ACC112 (cell line): ENCODE results near the gene DNAAF5.

ENCODE experiments used
- H2AFZ ChIP-seq: fragments of 200-600 bp; sonication (generic); one replicate; pipeline ENCODE4 v1.6.0; 2017; ENCODE audit warnings: antibody characterized with exemption, low read length; ENCODE audit not compliant: unreplicated experiment
- H3K27ac ChIP-seq: fragments of 200-600 bp; sonication (generic); 2 replicates; pipeline ENCODE4 v1.5.1; 2014; ENCODE audit warnings: low read depth, mild to moderate bottlenecking, antibody characterized with exemption, low read length, moderate library complexity
- H3K27me3 ChIP-seq: fragments of 200-600 bp; sonication (generic); 2 replicates; pipeline ENCODE4 v1.6.1; 2014; ENCODE audit warnings: mild to moderate bottlenecking, antibody characterized with exemption, low read length, moderate library complexity, mixed read lengths; ENCODE audit not compliant: insufficient read depth
- H3K36me3 ChIP-seq: fragments of 200-600 bp; sonication (generic); 2 replicates; pipeline ENCODE4 v1.6.1; 2016; ENCODE audit warnings: mild to moderate bottlenecking, antibody characterized with exemption, low read length, moderate library complexity, mixed read lengths; ENCODE audit not compliant: insufficient read depth
- H3K4me1 ChIP-seq: fragments of 200-600 bp; sonication (generic); one replicate; pipeline ENCODE4 v1.6.1; 2016; ENCODE audit warnings: low read length, mixed read lengths; ENCODE audit not compliant: insufficient read depth, unreplicated experiment, control insufficient read depth
- H3K4me3 ChIP-seq: fragments of 200-600 bp; sonication (generic); 2 replicates; pipeline ENCODE4 v1.5.1; 2014; ENCODE audit warnings: mild to moderate bottlenecking, low read depth, low read length
- H3K79me2 ChIP-seq: fragments of 200-600 bp; sonication (generic); one replicate; pipeline ENCODE4 v1.6.0; 2016; ENCODE audit warnings: low read length; ENCODE audit not compliant: control insufficient read depth, unreplicated experiment, insufficient read depth

Gene DNAAF5

DNA sequence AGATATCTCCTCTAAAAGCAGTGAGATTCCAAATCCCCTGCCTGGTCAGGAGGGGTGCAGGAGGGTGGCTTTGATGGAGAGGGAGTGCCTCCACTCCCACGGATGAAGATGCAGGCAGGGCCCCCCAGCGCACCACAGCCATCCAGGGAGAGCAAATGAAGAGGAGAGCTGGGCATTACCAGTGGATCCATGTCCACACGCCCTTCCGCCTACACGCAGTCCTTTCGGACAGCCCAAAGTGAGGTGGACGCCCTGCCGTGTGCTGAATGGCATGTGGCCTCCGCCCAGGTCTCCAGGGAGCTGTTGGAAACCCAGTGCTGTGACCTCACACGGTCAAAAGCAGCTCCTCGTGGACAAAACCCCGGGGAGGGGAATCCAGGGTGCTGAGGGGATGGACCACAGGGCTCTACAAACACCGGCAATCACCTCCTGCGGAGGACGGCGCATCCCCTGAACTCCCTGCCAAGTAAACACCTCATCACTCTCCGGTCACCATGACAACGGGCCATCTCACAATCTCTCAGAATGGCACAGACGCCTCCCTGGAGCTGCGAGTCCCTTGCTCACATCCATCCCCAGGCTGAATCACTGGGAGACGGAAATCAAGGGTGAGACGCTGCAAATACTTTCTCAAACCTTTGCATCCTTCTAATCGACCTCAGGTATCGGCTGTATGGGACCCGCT is 35.0 kb upstream of the DNAAF5 start:
- no peaks in the 10 kb centered on the region for H3K4me1 ChIP-seq
- H3K79me2 ChIP-seq: no peaks in the 10 kb centered on the region
- H3K4me3 ChIP-seq: no peak overlapping the region
- no peaks in the 10 kb centered on the region for H3K27me3 ChIP-seq
- no peak overlapping the region for H3K27ac ChIP-seq
- no peak overlapping the region for H2AFZ ChIP-seq
- H3K36me3 ChIP-seq: 0 out of 2 replicates have a peak, but pooled peaks cover 2% of the 10 kb centered on the region

DNA sequence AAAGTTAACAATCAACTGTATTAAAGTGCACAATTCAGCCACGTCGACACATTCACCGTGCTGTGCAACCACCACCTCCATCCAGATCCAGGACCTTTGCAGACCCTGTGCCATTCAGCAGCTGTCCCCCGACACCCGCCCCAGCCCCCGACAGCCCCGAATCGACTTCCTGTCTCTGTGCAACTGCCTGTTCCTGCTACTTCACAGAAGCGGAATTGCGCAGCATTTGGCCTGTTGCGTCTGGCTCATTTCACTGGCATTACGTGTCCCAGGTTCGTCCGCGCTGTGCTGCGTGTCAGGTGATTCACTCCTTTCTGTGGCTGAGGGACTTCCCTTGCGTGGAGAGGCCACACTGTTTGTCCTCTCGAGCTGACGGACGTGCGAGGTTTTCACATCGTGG is 33.2 kb upstream of the DNAAF5 start:
- no peaks in the 10 kb centered on the region for H3K79me2 ChIP-seq
- no peak overlapping the region for H2AFZ ChIP-seq
- H3K36me3 ChIP-seq: no peaks in the 10 kb centered on the region
- no peak overlapping the region for H3K27ac ChIP-seq
- no peak overlapping the region for H3K4me3 ChIP-seq
- no peaks in the 10 kb centered on the region for H3K4me1 ChIP-seq
- H3K27me3 ChIP-seq: no peaks in the 10 kb centered on the region

- H3K27me3 ChIP-seq: no peaks in the 10 kb centered on the region
- no peaks in the 10 kb centered on the region for H3K4me1 ChIP-seq
- H3K79me2 ChIP-seq: no peaks in the 10 kb centered on the region
- H3K4me3 ChIP-seq: no peak overlapping the region
- H3K27ac ChIP-seq: no peak overlapping the region
- no peaks in the 10 kb centered on the region; the same call in 1 of the 2 replicates for H3K36me3 ChIP-seq
- no peak overlapping the region for H2AFZ ChIP-seq
Observed at GRCh38 chr7:696426-696811, 30.1 kb upstream of the DNAAF5 start.

DNA sequence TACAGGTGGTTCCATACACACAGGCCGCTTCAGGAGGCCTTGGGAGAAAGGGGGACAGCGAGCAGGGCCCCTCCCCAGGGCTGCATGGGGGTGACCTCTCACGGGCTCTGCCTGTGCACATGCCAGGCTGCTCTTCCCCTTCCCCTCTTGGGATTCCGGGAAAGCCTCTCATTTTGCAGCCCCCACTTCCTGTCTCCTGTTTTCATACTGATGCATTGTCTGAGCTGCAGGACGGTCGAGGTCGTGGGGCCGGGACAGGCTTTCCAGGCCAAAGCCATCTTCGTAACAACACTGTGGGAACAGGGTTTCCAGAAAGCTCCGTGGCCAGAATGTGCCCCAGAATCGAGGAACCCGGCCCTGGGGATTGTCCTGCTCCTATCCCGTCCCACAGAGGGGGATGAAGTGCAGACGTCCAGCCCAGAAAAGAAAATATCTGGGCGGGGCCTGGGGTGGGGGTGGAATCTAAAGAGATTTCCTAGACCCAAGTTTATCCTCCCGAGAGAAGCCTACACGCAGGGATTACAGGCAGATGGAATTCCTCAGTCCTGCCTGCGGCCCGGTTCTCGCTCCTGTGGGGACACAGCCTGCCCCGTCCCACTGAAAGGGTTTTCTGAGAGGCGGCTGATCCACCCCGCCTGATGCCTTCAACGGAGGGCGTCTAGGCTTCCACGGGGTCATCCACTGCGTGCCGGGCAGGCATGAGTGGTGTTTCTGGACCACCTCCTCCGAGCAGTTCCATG is 29.5 kb upstream of the DNAAF5 start:
- Histone ChIP-seq H2AFZ (no peak overlapping the region), H3K27me3 (no peaks in the 10 kb centered on the region), H3K4me1 (no peaks in the 10 kb centered on the region), H3K4me3 (no peak overlapping the region), H3K79me2 (no peaks in the 10 kb centered on the region), H3K36me3 (peaks cover 3% of the 10 kb centered on the region), H3K27ac (no peak overlapping the region)

GRCh38 chr7:698515-699475 is 27.7 kb upstream of the DNAAF5 start:
- Histone ChIP-seq H3K79me2 (no peaks in the 10 kb centered on the region), H3K4me3 (no peak overlapping the region), H3K27me3 (no peaks in the 10 kb centered on the region), H3K36me3 (peaks cover 6% of the 10 kb centered on the region), H3K27ac (no peak overlapping the region), H2AFZ (no peak overlapping the region), H3K4me1 (no peaks in the 10 kb centered on the region)

- Histone ChIP-seq H3K36me3 (peaks cover 6% of the 10 kb centered on the region), H3K27me3 (no peaks in the 10 kb centered on the region), H3K79me2 (no peaks in the 10 kb centered on the region)
Observed at GRCh38 chr7:699476-700170, 26.9 kb upstream of the DNAAF5 start.

GRCh38 chr7:701086-701671 is 25.3 kb upstream of the DNAAF5 start:
- Histone ChIP-seq H3K27ac (no peak overlapping the region), H3K36me3 (peaks cover 6% of the 10 kb centered on the region), H3K4me3 (no peak overlapping the region), H3K4me1 (no peaks in the 10 kb centered on the region), H2AFZ (no peak overlapping the region), H3K79me2 (no peaks in the 10 kb centered on the region), H3K27me3 (no peaks in the 10 kb centered on the region)

More at GRCh38 chr7:699476-700170, 26.9 kb upstream of the DNAAF5 start:
- no peak overlapping the region for H3K4me3 ChIP-seq
- H3K27ac ChIP-seq: no peak overlapping the region
- no peak overlapping the region for H2AFZ ChIP-seq
- no peaks in the 10 kb centered on the region for H3K4me1 ChIP-seq

DNA sequence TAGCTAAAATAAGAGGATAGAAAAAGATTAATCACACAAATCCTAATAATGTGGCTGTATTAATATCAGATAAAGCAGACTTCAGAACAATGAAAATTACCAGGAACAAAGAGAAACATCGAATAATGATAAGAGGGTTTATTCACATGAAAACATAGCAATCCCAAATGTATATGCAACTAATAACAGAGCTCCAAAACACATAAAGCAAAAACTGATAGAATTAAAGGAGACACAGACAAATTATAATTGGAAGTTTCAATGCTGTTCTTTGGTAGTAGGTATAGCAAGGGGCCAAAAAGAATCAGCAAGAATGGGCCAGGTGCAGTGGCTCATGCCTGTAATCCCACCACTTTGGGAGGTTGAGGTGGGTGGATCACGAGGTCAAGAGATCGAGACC is 23.4 kb upstream of the DNAAF5 start:
- H3K27me3 ChIP-seq: no peaks in the 10 kb centered on the region
- no peaks in the 10 kb centered on the region for H3K79me2 ChIP-seq
- peaks cover 6% of the 10 kb centered on the region for H3K36me3 ChIP-seq

DNA sequence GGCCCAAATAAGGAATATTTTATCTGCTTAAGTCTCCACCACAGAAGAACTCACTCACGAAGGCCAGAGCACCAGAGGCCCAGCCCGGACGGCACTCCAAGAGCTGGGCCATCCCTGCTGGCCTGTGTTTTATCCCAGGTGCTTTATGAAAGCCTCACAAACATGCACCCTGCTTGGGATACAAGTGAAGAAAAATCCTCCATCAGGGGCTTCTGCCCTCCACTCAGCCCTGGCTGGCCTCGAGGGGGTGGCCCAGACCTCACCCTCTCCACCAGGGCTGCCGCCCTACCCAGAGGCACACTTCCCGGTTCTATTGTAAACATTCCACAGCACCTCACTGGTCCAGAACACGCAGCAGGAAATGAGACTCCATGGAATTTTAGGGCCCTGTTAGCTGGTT is 19.8 kb upstream of the DNAAF5 start:
- H3K27me3 ChIP-seq: no peaks in the 10 kb centered on the region
- peaks cover 3% of the 10 kb centered on the region; the same call in 1 of the 2 replicates for H3K36me3 ChIP-seq
- H3K4me1 ChIP-seq: no peaks in the 10 kb centered on the region
- no peak overlapping the region for H2AFZ ChIP-seq
- H3K27ac ChIP-seq: no peak overlapping the region
- no peaks in the 10 kb centered on the region for H3K79me2 ChIP-seq
- no peak overlapping the region for H3K4me3 ChIP-seq

More for the DNA sequence above, 23.4 kb upstream of the DNAAF5 start:
- no peaks in the 10 kb centered on the region for H3K4me1 ChIP-seq
- H2AFZ ChIP-seq: no peak overlapping the region
- H3K4me3 ChIP-seq: no peak overlapping the region
- H3K27ac ChIP-seq: no peak overlapping the region
